Right forelimb (tissue), 1 donor: ENCODE data around the gene WWC2.
A peak's percentile ranks its signal among the peaks of the same experiment; 100 is the strongest.

Experiments
- DNase-seq: peaks from one replicate; pipeline ENCODE4 v3.0.0-alpha.2; 2018

WWC2 gene

GRCh38 chr4:183098723-183099536 is at the start of gene WWC2:
Gene WWC2 (plus strand): TSS chr4:183099257. CDS start chr4:183099492, 235 bp downstream.
- DNase-seq, result peak; percentile 94

GRCh38 chr4:183053681-183054080 is 45.4 kb upstream of the WWC2 start:
- no peak for DNase-seq

GRCh38 chr4:183057255-183057654 is 41.8 kb upstream of the WWC2 start:
- DNase-seq, result no peak

- no peak for DNase-seq
Measured at GRCh38 chr4:183059797-183060196, 39.3 kb upstream of the WWC2 start.

GRCh38 chr4:183068502-183068901 is 30.6 kb upstream of the WWC2 start:
- DNase-seq, result no peak

GRCh38 chr4:183071222-183071621 is 27.8 kb upstream of the WWC2 start:
- no peak for DNase-seq

GRCh38 chr4:183072176-183072575 is 26.9 kb upstream of the WWC2 start:
- no peak for DNase-seq

GRCh38 chr4:183073838-183074145 is 25.3 kb upstream of the WWC2 start:
- no peak for DNase-seq

GRCh38 chr4:183074288-183074990 is 24.6 kb upstream of the WWC2 start:
- DNase-seq, result no peak

- no peak for DNase-seq
Measured at GRCh38 chr4:183078634-183079033, 20.4 kb upstream of the WWC2 start.

GRCh38 chr4:183080372-183081115 is 18.5 kb upstream of the WWC2 start:
- DNase-seq, result no peak

- no peak for DNase-seq
Measured at GRCh38 chr4:183081116-183081469, 18.0 kb upstream of the WWC2 start.

GRCh38 chr4:183082053-183082452 is 17.0 kb upstream of the WWC2 start:
- no peak for DNase-seq

GRCh38 chr4:183094393-183095198 is 4.5 kb upstream of the WWC2 start:
- DNase-seq, result no peak

- DNase-seq, result no peak
Measured at GRCh38 chr4:183095199-183095512, 3.9 kb upstream of the WWC2 start.

- no peak for DNase-seq
Measured at GRCh38 chr4:183096276-183096965, 2.6 kb upstream of the WWC2 start.

GRCh38 chr4:183097231-183098018 is 1.6 kb upstream of the WWC2 start:
- DNase-seq, result peak; percentile 44

- peak; percentile 83 for DNase-seq
Measured at GRCh38 chr4:183098019-183098722, 886 bp upstream of the WWC2 start.

- DNase-seq, result peak; percentile 76
Measured at GRCh38 chr4:183099537-183100297, 660 bp downstream of the WWC2 start.

- DNase-seq, result no peak
Measured at GRCh38 chr4:183100298-183100599, 1.2 kb downstream of the WWC2 start.
